Measurements from ENCODE around the gene APLP2.
"Not testable (repeated sequence)": the region's sequence is repeated elsewhere in the genome, so short reads cannot be mapped to it uniquely, and the experiment has no call there.

APLP2 gene

DNA sequence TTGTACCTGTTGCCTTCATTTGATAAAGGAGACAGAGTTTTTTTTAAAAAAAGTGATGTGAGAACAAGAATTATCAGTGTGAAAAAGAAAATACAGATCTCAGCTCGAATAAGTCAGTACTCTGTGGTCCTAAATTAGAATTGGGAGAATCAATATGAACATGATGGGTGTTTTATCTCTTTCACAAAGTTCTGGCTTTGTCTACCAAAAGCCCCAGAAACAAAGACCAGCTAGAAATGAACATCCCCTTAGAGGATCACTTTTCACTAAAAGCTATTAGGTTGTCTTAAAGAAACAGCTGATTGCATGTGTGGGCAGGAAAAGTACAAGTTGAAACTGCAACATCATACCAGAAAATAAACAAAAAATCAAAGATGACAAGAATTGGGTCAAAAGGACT, 81.5 kb downstream of the APLP2 start:
- no peak for DNase-seq

DNA sequence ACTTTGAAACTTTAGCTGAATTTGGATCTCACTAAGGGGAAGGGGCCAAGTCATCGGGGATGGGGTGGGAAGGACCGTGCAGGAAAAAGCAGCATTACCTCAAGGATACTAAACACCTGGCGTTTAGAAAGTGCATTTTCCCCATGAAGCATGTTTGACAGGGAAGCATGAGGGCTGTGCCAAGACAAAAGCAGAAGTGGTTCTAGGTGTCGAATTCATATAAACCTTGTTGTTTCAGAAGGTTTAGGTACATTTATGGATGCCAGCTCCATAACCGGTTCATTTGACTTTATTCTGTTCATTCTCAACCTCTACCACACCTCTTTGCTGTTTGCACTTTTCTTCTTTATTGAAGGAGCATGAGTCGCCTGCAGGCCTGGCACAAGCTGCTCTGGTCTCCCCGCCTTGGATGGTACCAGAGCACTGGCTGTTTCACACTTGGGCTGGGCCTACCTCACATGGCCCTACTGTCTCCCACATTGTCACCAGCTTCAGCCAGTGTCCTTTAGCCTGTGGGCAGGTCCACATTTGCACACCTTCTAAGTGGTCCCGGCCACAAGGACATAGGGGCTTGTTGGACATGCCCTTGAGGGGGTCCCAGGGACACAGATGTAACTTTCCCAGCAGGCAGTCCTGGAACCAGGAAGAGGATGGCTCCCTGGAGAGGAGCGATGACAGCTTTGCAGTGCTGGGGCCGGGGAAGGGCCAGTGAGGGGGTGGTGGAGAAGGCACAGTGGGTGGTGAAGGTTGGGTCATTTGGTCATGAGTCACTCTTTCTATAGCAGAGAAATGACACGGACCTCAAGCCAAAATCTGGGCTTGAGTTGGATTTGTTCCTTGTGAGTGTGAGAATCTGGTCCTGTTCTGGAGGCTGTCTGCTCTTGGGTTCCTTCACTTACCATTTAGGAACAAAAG, 86.7 kb downstream of the APLP2 start:
- no peak for DNase-seq

DNA sequence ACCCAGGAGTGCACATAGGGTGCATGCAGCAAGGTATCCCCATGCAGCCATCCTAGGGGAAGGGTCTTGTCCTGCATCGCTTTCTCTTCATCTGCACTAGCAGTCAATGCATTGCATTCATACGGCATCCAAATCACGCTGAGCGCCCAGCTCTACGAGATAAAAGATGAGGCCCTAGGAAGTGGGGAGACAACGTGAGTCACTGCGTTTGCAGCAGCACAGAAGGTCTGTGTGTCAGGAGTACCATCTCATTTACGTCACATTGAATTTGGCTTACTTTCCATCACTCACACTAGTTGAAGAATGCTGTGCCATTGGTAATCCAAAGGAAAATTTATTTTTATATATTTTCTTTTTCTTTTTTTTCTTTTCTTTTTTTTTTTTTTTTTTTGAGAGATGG, 87.4 kb downstream of the APLP2 start:
- DNase-seq: no peak

DNA sequence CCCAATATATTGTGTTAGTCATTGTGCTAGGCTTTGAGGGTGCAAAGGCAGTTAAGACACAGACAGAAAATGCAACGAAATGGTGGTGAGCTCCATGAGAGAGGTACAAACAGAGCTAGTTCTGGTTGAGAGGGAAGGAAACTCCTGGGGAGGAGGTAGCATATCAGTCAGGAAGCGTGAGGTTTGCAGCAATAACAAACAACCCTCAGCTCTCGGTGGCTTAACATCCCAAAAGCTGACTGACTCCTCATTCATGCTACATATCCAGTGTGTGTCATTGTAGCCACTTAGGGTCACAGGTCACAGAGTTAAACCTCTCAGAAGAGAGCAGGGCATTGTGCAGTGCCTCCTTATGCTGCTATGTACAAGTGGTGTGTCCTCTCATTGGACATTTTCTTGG, 88.1 kb downstream of the APLP2 start:
- no peak for DNase-seq

DNA sequence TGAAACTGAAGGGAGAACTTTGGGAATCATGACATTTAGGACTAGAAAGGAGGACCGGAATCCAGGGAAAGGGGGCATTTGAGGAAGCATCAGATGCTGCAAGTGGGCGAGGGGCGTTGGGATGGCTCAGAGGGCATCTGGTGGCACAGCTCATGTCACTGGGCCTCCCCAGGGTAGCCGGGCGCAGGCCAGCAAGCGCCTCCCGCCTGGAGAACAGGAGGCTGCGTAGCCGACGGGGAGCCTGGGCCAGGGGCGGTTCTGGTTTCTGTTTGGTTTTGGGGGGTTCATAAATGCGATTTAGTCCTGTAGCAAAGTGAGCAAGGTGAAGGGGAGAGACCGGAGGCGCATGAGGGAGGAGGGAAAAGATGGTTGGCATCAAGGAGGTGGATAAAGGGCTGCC, 89.4 kb downstream of the APLP2 start:
- no peak for DNase-seq

DNA sequence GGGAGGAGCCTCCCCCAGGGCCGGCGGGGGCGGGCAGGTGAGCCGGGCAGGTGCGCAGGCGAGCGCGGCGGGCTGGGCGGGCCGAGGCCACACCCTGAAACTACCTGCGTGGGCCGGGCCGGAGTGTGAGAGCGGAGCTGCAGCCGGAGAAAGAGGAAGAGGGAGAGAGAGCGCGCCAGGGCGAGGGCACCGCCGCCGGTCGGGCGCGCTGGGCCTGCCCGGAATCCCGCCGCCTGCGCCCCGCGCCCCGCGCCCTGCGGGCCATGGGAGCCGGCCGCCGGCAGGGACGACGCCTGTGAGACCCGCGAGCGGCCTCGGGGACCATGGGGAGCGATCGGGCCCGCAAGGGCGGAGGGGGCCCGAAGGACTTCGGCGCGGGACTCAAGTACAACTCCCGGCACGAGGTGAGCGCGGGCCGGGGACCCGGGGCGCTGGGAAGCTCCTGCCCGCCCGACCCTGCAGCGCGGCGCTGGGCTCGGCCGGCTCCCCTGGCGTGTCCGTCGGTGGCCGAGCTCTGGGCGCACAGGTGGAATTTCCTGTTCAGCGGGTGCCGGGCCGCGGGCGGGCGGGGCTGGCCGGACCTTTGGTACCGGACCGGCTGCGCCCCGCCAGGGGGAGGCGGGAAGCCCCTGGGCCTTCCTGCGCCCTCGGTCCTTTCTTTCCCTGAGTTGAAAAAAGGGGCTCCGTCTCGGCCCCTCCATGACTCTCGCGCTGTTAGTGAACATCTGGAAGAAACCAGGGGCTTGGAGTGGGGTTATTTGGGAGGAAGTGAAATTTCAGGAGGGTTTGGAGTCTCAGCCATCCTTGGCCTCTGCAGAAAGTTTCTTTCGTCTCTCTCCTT, 90.2 kb downstream of the APLP2 start, which contains the start of gene ST14:
ST14 (plus strand) TSS at position 126 of the 841 bp plus-strand sequence; CDS start at position 324, 198 bp downstream.
- no peak for DNase-seq

DNA sequence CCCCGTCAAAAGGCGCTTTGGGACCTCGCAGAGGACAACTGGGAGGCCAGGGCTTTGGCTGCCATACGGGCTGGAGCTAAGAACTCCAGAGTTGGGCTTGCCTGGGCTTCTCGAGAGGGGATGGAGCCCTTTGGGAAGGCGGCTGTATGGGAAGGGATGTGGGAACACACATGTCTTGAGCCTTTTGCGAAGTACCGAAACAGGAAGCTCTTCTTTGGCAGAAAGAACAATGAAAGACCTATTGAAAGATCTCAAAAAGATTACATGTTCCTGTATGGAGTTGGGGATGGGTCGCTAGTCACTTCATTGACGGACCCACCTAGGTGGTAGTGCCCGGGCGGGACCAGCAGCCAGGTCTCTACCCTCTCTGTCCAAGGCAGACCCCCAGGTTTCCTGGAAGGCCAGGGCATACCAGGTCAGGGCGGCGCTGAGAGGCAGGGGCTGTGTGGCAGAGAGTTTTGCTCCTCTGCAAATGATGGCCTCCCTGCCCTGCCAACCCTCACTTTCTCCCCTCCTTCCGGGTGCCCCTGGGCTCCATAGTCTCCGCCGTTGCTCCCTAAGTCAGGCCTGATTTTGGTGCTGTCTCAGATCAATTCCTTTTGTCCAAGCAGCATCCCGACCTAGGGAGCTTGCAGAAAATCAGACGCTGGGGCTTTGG, 90.9 kb downstream of the APLP2 start:
- no peak for DNase-seq

DNA sequence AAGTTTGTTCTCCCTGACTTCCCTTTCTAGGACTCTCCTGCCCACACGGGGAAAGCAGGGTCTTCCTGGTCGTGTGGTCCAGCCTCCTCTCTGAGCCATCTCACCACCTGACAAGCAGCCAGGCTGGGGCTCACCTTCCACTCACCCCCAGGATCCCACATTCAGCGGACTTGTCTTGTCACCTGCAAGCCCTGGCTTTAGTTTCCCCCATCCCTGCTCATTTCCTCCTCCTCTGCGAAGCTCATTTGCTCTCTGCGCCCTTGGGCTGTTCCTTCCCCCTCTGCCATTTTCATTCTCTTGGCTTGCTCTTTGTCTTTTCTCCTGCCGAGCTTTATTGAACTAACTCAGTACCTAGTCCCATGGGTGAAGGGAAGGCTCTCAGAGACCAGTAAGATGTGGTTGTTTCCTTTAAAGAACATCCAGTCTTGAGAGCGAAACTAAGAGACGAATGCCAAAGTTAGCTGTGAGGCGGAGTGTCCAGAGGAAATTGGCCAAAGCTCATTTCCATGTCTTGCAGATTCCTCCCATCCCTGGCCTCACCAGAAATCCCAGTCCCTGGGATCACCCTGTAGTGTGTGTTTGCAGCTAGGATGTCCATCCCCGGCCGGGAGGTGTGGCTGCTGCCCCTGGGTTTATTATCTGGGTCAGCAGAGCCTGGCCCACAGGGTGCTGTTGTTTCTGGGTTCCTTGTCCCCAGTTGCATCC, 91.9 kb downstream of the APLP2 start:
- no peak for DNase-seq

DNA sequence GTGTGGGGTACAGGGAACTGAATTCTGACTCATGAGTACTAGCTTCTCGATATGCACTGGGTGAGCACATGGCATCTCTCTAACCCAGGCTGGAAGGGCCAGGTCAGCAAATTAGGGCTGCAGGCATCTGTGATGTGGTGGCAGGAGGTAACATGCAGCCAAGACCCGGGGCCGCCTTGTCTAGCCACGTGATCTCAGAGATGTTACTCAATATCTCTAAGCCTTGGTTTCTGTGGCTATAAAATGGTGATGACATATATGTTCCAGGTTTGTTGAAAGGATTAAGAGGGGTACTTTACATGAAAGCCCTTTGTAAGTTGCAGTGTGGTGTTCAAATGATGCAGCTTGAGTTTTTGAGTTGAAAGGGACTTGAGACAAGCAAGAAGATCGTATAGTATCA, 93.0 kb downstream of the APLP2 start:
- no peak for DNase-seq

DNA sequence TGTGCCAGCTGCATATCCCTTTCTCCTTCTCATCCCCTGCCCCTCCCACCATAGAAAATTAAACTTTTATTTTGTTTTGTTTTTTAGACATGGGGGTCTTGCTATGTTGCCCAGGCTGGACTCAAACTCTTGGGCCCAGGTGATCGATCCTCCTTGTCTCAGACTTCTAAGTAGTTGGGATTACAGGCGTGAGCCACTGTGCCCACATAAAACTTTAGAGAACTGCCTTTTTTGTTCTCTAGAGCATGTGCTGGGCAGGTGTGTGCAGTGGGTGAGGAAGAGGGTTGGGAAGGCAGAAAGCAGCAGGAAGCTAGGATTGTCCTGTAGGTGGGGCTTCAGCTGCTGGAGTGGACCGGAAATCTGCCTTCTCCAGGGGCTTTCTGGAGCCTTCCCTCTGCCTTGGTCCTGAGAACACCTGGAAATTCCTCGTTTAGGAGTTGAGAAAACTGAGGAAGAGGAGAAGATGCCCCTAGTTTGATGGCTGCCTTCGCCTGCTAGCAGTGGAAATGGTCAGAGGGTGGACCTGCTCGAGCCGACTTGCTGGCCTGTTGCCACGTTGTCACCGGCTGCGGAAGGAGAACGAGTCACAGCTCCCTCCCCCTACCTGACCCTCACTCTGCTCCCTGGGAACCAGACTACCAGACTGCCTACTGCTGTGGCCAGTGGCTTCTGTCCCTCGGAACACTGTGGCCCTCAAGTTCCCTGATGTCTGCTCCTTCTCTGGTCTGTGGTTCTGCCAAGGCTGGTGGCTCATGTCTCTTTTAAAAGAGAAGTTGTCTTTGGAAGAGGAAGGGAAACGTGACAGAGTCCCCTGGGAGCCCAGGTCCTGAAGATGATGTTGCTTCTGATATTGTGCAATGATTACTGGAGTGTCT, 93.9 kb downstream of the APLP2 start:
- no peak for DNase-seq

DNA sequence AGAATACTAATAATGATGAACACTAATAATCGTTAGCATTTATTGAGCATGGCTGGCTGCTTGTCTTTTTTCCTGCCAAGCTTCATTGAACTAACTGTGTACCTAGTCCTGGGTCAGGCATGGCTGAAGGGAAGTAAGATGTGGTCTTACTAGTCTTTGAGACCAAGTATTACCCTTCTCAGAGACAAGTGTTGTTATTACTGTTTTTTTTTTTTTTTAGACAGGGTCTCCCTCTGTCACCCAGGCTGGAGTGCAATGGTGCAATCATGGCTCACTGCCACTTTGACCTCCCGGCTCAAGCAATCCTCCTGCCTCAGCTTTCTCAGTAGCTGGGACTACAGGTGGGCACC, 94.5 kb downstream of the APLP2 start:
- no peak for DNase-seq

DNA sequence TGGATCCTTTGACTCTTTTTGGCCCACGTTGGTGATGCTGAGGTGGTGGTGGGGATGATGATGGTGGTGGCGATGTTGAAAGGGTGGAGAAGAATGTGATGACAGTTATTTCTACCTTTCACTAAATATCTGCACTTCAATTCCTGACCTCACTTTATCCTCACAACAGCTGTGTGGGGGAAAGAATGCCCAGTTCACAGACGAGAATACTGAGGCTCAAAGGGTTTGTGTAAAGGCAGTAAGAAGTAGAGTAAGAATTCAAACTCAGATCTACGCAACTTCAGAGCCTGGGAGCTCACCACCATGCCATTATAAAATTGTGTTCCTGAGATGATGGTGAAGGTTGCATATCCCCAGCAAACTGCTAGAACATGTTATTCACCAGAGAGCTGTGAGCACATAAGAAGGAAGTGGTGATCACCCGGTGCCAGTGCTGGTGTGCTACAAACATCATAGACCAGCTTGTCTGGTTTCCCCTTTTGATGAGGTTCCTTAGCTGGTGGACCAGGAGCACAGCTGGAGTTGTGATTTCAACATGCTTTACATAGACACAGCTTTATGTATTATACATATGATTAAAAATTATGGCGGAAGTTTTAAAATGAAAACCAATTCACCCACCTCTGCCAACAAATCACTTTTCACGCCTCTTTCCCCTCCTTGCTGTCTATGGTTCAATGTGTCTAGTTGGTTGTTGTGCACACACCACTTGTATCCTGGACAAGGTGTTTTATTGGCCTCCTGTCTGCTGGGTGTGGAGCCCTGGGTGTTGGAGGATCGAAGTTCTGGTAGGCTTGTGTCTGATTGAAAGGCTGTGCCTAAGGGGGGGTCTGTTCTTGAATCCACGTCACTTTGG, 96.1 kb downstream of the APLP2 start:
- no peak for DNase-seq

DNA sequence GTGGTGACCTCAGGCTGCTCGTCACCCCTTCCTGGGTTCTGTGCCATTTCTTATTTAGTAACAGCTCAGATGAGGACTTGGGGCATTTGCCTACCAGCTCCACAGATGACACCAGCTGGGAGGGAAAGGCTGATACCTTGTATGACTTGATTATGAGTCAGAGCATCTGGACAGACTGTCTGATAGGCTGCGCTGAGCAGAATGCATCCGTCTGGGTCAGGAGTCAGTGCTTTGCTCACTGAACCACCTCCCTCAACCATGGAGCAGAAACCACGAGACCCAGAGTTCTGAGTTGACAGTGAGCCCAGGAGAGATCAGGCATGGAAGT, 96.7 kb downstream of the APLP2 start:
- DNase-seq: no peak

DNA sequence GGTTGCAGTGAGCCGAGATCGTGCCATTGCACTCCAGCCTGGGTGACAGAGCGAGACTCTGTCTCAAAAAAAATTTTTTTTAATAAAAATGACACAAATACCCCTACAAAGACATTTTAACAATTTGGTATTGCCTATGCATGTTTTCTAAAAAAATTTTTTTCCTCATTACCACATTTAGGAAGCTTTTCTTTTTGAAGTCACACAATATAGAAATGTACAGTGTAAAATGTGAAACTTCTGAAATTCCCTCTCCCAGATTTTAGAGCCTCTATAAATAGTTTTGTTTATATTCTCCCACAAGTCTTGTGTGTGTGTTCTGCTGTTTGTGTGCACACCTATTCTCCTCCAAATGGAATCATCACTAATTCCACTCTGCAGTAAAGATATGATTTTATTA, 97.5 kb downstream of the APLP2 start:
- no peak for DNase-seq

DNA sequence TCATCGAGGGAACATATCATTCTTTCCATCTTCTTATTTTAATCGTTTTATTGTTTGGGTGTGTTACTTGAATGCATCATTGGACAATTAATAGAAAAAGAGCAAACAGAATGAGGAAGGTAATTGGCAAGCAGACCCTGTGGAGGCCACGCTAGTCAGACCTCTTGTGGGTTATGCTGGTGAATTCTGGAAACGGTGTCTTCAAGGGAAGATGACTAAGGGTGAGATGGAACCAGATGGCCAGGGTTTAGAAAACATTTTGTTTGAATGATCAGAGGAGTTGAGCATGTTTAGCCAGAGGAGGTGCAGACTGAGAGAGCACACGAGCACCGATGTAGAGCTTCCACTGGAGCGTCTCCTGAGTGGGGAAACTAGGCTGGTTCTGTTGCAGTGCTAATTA, 98.4 kb downstream of the APLP2 start:
- no peak for DNase-seq

DNA sequence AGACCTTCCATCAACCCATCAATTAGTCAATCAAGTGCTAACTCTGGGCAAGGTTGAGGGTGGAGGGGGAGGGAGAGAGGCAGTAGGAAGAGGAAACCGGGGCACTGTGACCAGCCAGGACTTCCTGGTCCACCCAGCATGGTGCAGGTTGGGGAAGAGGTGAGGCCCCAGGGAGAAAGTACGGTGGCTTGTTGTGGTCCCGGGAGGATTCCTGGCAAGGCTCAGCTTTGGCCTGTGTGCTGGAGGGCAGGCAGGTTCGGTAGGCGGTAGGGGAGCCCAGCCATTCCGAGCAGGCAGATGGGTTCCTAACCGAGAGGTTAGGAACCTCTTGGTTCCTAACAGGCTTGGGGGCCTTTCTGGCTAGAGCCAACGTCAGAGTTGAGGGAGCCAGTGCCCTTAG, 100.7 kb downstream of the APLP2 start:
- no peak for DNase-seq

DNA sequence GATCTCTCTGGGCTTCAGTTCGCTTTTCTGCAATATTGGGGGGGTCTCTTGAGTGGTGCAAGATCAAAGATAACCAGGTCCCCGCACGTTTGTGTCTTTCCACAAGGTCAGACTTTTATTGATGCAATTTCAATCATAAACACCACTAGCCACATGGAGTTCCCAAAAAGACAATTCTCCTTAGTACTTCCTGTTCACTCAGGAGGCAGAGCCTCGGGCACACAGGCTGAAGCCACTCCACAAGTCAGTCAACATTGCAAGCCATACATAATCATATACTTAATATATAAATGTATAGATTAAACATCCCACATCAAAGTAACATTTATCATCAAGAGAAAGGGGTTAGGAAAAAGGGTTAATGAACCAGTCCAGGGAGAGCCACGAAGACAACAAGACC, 101.8 kb downstream of the APLP2 start:
- no peak for DNase-seq

DNA sequence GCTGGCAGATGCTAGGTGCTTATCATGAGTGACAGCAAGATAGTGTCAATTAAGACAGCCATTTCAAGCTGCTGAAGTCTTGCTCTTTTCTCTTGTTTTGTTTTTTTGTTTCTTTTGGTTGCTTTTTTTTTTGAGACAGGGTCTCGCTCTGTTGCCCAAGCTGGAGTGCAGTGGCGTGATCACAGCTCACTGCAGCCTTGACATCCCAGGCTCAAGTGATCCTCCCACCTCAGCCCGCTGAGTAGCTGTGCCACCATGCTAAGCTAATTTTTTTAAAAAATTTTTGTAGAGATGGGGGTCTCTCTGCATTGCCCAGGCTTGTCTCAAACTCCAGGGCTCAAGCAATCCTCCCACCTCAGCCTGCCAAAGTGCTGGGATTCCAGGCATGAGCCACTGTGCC, 102.3 kb downstream of the APLP2 start:
- DNase-seq: not testable (repeated sequence)

DNA sequence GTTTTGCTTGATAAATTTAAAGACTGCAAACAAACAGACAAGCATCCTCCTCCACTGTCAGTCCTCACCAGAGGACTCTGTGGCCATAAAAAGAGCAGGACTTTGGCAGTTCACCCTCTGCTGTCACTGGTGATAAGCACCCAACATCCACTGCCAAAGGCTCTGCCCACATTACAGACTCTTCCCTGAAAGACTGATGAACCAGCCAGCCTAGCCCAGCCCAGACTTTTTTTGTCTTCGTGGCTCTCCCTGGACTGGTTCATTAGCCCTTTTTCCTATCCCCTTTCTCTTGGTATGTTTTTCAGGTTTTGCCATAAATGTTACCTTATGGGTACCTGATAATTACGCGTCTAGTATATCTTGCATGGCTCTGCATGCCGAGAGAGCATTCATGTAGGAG, 104.9 kb downstream of the APLP2 start:
- DNase-seq: no peak

DNA sequence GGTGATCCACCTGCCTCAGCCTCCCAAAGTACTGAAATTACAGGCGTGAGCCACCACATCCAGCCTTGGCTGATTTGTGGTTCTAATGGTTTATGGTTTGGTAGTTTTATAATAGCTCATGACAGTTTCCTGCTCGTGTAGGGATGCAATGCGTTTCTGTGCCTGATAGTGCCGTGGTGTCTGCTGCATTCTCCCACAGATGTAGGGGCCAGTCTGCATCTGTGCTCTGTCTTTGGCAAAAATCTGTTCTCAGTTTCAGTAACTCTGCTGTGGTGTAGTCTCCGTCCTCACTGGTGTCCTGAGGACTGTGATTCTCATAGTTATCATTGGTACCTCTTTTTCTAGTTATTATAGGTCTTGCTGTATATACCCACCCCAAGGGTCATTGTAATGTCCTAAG, 106.2 kb downstream of the APLP2 start:
- DNase-seq: no peak

DNA sequence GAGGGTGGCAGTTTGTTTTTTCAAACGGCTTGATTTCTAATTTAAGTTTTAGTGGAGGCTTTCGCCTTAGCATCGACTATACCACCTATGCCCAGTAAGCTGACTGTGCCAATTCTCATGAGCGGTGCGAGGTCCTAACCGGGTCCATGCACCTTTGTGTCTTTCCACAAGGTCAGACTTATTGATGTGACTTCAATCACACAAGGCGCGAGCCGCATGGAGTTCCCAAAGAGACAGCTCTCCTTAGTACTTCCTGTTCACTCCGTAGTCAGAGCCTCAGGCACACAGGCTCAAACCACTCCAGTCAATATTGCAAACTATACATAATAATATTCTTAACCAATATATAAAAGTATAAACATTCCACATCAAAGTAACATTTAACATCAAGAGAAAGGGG, 108.1 kb downstream of the APLP2 start:
- DNase-seq: no peak
